LNCAP (cell line): ENCODE results near the gene CBLN3.

Experiments
- CTCF ChIP-seq: fragments of 450-650 bp; IDR thresholded peaks from 2 replicates; pipeline ENCODE4 v1.5.1; 2017; ENCODE audit warnings: mild to moderate bottlenecking

The CBLN3 gene

DNA sequence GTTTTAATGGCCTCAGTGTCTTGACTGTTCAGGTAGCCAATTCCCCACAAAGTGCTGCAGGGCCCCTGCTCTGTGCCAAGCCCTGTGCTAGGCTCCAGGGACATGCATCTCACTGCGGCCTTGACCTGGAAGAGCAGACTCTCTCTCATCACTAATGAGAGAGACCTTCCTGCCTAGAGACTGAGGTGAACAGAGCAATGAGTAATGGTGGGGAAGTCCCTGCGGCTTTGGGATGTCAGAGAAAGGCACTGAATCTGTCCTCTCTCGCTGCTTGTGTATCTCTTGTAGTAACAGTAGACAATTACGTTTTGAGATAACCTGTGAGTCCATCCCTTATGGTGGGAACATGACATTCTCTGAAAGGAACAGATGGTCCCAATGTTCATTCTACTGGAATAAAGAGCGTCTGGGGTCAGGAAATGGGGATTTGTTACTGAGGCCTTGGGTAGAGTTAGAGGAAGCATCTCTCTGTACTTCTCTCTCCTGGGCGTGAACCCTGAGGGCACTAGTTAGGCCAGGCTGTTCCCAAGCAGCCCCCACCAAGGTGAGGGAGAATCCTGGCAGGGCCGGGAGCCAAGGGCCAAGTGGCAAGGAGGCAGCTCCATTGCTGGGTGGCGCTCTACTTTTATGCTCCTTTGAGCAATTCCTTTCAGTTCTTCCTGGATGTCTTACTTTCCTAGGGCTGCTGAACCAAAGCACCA is 48.0 kb downstream of the CBLN3 start:
- TF ChIP-seq CTCF: no peak

GRCh38 chr14:24379907-24380730 is 49.3 kb downstream of the CBLN3 start:
- no peak for TF ChIP-seq CTCF

- no peak for TF ChIP-seq CTCF
Measured at GRCh38 chr14:24378981-24379906, 50.2 kb downstream of the CBLN3 start.

DNA sequence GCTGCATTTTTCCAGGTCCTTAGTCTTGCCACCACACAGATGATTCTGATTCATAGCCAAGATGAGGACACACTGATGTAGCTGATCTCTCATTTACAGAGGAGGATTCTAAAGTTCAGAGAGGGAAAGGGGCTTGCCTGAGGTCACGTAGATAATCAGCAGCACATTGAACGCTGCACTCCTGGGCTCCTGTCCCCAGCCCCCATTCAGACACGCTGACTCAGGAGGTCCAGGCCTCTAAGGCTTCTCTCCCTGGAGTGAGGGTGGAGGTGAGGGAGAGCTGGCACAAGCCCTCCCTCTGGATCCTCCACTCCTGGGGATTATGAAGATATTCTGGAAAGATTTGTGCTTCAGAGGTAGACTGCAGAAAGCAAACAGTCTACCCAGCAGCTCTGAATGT is 51.1 kb downstream of the CBLN3 start:
- TF ChIP-seq CTCF: no peak

DNA sequence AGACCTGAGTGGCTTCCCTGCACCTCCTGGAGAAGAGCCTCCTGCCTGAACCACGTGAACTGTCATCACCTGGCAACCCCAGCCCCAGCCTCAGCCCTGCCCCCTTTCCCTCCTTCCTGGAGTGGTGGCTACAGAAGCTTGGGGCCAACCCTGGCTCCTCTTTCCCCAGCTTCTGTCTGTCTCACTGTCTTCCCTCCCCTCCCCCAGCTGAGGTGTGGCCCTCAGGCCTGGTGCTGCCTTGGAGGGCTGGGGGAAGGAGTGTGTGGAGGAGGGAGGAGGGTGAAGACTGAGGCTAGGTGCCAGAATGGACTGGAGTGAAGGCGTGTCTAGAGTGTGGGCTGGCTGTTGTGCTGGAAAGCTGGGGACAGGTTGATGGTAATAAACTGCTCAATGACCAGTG is 51.8 kb downstream of the CBLN3 start:
- TF ChIP-seq CTCF: no peak

- no peak for TF ChIP-seq CTCF
Measured at GRCh38 chr14:24377126-24377525, 52.3 kb downstream of the CBLN3 start.
